Fibroblast of villous mesenchyme (primary cell): ENCODE measurements around the gene TRMT1L. TPM values are rescaled to one million over a fixed set of nuclear protein-coding genes. Genes with fewer than 3 reads are reported as not detected.
A peak's percentile ranks its signal among the peaks of the same experiment; 100 is the strongest.
"Not testable (repeated sequence)": the region's sequence is repeated elsewhere in the genome, so short reads cannot be mapped to it uniquely, and the experiment has no call there.

ENCODE experiments used
- DNase-seq: peaks from one replicate; pipeline ENCODE4 v3.0.0-alpha.2; 2010; ENCODE audit warnings: low read depth
- H3K4me3 ChIP-seq: 2 replicates; pipeline ENCODE4 v1.5.1; 2011; ENCODE audit warnings: low read depth, mild to moderate bottlenecking, low read length
- CTCF ChIP-seq: IDR thresholded peaks from 2 replicates; pipeline ENCODE4 v1.5.1; 2012; ENCODE audit warnings: low read depth, mild to moderate bottlenecking, low read length; ENCODE audit not compliant: insufficient read depth
- total RNA-seq: library from RNA; depleted of rRNA; stranded (reverse); fragments of >200 nt; gene quantifications from 2 replicates; pipeline ENCODE4 v1.2.3, GENCODE V29; 2012

Gene TRMT1L, protein sequence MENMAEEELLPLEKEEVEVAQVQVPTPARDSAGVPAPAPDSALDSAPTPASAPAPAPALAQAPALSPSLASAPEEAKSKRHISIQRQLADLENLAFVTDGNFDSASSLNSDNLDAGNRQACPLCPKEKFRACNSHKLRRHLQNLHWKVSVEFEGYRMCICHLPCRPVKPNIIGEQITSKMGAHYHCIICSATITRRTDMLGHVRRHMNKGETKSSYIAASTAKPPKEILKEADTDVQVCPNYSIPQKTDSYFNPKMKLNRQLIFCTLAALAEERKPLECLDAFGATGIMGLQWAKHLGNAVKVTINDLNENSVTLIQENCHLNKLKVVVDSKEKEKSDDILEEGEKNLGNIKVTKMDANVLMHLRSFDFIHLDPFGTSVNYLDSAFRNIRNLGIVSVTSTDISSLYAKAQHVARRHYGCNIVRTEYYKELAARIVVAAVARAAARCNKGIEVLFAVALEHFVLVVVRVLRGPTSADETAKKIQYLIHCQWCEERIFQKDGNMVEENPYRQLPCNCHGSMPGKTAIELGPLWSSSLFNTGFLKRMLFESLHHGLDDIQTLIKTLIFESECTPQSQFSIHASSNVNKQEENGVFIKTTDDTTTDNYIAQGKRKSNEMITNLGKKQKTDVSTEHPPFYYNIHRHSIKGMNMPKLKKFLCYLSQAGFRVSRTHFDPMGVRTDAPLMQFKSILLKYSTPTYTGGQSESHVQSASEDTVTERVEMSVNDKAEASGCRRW
- 11.6 and 24.6 TPM in 2 replicates for total RNA-seq

GRCh38 chr1:185156854-185157598, at the start of gene TRMT1L, which contains the start of gene SWT1:
TRMT1L (minus strand) TSS chr1:185156953; CDS start chr1:185156712, 241 bp downstream.
SWT1 (plus strand) TSS chr1:185157167; CDS start chr1:185160842, 3,675 bp downstream.
- H3K4me3 ChIP-seq, result peak within 1 kb of the TSS; percentile 95
- peak; percentile 99 for DNase-seq
- no peak for TF ChIP-seq CTCF

DNA sequence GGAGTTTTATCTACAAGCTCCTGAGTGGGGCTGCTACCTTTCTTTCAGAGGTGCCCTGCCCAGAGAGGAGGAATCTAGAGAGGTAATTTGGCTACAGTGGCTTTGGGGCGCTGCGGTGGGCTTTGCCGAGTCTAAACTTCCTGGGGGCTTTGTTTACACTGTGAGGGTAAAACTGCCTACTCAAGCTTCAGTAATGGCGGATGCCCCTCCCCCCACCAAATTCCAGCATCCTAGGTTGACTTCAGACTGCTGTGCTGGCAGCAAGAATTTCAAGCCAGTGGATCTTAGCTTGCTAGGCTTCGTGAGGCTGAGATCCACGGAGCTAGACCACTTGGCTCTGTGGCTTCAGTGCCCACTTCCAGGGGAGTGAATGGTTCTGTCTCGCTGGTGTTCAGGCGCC, 44.1 kb upstream of the TRMT1L start:
- DNase-seq, result no peak
- no peak overlapping the region for H3K4me3 ChIP-seq
- no peak for TF ChIP-seq CTCF

- H3K4me3 ChIP-seq, DNase-seq: not testable (repeated sequence)
Observed at GRCh38 chr1:185198712-185199111, 42.0 kb upstream of the TRMT1L start.

DNA sequence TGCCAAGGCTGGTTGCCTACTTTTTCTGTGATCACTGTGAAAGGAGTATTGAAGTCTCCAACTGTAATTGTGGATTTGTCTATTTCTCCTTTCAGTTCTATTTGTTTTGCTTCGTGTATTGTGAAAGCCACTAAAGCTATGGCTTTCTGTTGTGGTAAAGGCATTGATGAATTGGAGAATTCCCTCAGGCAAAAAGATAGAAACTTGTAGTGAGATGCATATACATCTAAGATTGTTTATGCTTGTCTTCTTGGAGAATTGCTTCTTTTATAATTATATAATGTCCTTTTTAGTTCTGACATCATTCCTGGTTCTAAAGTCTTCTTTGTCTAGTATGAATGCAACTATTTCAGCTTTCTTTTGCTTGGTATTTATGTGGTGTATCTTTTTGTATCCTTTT, 37.0 kb upstream of the TRMT1L start:
- no peak for DNase-seq

DNA sequence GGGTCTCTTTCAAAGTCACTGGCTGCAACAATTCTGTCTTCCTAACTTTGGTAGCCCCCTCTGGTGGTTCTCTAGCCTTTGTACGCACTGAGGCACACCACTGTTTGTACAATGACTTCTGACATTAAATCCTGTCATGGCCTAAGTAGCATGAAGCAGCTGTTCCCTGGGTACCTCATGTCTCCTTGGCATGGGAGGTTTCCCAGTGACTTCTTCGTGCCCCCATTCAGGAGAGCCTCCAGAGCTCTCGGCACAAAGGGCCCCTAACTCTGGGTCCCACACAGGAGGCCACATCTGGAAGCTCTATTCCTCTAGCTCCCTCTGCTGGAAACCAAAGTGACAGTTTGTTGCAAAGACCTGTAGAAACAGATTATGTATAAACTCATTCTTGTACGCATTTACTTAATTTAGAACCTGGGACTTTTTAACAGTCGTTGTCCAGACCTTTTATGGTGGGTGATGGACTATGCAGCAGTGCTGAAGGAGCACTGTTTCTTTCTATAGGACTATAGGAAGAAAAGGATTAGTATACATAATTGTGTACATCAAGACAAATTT, 13.6 kb upstream of the TRMT1L start:
- peak; percentile 69 for DNase-seq
- peak; percentile 82 for TF ChIP-seq CTCF
- no peak overlapping the region for H3K4me3 ChIP-seq

More for the DNA sequence above, 37.0 kb upstream of the TRMT1L start:
- no peak overlapping the region for H3K4me3 ChIP-seq
- no peak for TF ChIP-seq CTCF

- DNase-seq, result no peak
- no peak overlapping the region for H3K4me3 ChIP-seq
- no peak for TF ChIP-seq CTCF
Observed at GRCh38 chr1:185166106-185166505, 9.4 kb upstream of the TRMT1L start.
